Frontal cortex (tissue), 4 donors: Measurements from ENCODE around the gene ERV3-1. TPM values are rescaled to one million over a fixed set of nuclear protein-coding genes. Genes with fewer than 3 reads are reported as not detected.
A peak's percentile ranks its signal among the peaks of the same experiment; 100 is the strongest.
"Not testable (repeated sequence)": the region's sequence is repeated elsewhere in the genome, so short reads cannot be mapped to it uniquely, and the experiment has no call there.

Source experiments
- DNase-seq, 2 donors: peaks; one replicate each; pipeline ENCODE4 v3.0.0; 2012; ENCODE audit warnings: low spot score in 2 of 2
- FAIRE-seq: peaks from 2 replicates; lab custom pipeline; 2012; peaks lifted over from hg19 to GRCh38; lab: Jason Lieb, UNC
- small RNA-seq: library from RNA; depleted of rRNA; stranded (forward); fragments of <200 nt; gene quantifications from one replicate; pipeline ENCODE3, GENCODE V24; 2014
- total RNA-seq: library from RNA; depleted of rRNA; stranded (reverse); fragments of >200 nt; gene quantifications from one replicate; pipeline ENCODE4 v1.2.3, GENCODE V29; 2014
- donor health status: control.
- donor health status: control.
- donor health status: control.

Gene ERV3-1
- total RNA-seq, 1 donor from 2014 or later = 14.3 TPM

DNA sequence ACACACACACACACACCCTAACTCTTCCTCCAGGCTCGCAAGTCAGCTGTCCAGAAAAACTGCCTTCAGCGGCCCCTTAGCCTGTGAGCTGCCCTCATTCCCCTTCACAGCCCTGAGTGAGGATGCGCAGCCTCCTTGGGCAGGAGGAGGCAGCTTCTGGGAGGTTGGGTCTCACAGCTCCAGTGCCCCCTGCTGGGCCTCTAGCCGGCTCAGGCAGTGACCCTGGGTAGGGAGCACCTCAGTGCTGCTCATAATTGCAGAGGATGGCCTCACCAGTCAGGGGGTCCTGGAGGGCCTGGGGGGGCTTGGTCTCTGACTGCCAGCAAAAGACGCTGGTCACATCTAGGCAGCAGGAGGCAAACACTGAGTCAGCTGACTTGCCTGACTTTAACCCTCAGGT, 59.7 kb downstream of the ERV3-1 start:
- FAIRE-seq (no peak), DNase-seq (peak in 1 of 2 donors; percentile 18)

DNA sequence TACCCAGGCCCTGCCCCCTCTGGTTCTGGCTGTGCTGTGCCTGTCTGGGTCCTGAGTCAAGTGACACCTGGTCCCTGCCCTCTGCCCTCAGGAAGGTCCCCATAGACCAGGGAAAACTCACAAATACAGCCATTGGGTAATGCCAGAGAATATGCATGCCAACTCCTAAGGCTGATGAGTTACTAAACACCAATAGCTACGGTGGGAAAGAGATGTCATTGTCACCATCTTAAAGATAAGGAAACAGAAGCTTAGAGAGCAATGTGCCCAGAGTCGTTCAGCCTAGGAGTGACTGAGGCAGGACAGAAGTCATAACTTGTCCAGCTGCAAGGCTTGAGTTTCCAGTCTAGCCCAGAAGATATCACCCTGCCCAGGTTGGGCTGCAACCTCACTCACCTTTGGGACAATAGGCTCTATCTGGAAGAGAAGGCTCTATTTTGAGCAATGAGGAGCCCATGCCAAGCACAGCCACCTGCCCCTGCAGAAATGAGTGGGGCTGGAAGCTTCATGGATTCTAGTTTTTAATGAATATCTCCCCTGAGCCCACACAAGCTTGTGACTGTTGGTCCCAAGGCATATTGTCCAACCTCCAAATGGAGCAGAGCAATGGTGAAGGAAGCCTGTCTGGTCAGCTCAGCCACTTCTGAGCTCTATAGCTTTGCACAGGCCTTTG, 60.8 kb downstream of the ERV3-1 start:
- DNase-seq (no peak), FAIRE-seq (no peak)

DNA sequence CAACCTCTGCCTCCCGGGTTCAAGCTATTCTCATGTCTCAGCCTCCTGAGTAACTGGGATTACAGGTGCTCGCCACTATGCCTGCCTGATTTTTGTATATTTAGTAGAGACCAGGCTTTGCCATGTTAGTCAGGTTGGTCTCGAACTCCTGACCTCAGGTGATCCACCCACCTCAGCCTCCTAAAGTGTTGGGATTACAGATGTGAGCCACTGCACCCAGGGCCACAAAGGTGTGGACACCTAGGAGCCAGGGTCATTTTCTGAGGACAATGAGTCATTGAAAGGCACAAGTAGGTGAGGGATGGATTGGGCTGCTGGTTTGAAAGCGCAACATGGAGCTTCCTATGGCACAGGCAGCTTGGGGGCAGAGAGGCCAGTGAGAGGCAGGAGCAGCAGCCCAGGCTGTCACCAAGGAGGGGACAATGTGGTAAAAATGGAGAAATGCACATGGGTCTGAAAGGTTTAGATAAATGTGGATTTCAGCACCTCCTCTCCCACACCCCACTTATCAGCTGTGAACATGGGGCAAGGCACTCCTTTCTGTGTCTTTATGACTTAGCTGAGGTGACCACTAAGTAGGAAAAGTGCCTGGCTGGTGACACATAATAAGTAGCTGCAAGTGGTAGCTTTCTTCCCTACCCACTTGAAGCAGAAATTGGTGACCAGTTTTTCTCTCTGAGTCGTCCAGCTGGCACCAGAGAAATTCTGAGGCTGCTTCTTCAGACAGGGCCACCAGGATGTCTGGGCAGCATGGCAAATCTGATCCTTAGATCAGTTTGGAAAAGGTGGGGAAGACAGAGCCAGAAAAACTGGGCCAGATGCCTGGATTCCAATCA, 61.6 kb downstream of the ERV3-1 start:
- FAIRE-seq = not testable (repeated sequence)

More for the DNA sequence above, 61.6 kb downstream of the ERV3-1 start:
- not testable (repeated sequence) for DNase-seq

Small RNA genes lying within 50 kb of the gene (small RNA-seq; reads per million reads assigned to genes)
- not detected for gene RNU6-1229P

Other genes with a start within 250 kb of the ERV3-1 start
- 51.8 TPM for gene ZNF138, start 212.3 kb downstream of the ERV3-1 start, total RNA-seq
- 40.8 TPM for gene ZNF273, start 103.4 kb downstream of the ERV3-1 start, total RNA-seq
- 45.7 TPM for gene ZNF117, start 15.7 kb downstream of the ERV3-1 start, total RNA-seq